Sigmoid colon (tissue), 4 donors: ENCODE results near the gene PARP2.

Source experiments
- EP300 ChIP-seq, 4 donors: sonication (generic); formaldehyde crosslinking; IDR thresholded peaks; one replicate each; pipeline ENCODE4 v1.6.1; 2017; ENCODE audit warnings: antibody characterized with exemption in 4 of 4
- POLR2A ChIP-seq, 2 donors: fragments of 450-650 bp; IDR thresholded peaks; one replicate each; pipeline ENCODE4 v1.6.1; 2016; ENCODE audit warnings: antibody characterized with exemption in 2 of 2, mild to moderate bottlenecking in 2 of 2, moderate library complexity in 2 of 2
- TF ChIP-seq, protein P1 (sequence below), 4 experiments: fragments of 450-650 bp in 3 of 4; fragments of 200-600 bp in 1 of 4; IDR thresholded peaks; one replicate each; pipeline ENCODE4 v1.5.1; 2016 to 2019; ENCODE audit warnings: antibody characterized with exemption in 4 of 4, mild to moderate bottlenecking in 3 of 4, moderate library complexity in 2 of 4

DNA sequence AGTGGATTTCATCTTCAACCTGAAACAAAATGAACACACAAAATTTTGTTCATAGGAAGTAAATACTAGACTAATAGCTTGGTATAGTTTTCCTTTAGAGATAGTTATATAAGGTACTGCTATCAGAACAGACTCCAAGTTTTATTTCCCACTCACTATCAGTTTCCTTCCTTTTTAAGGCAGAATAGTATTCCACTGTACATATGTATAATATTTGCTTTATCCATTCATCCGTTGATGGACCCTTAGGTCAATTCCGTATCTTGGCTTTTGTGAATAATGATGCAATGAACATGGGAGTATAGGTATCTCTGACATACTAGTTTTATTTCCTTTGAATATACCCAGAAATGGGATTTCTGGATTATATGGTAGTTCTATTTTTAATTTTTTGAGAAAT, 14.1 kb upstream of the PARP2 start:
- no peak for TF ChIP-seq POLR2A (IDR thresholded peaks at IDR 0.05)
- TF ChIP-seq, protein P1, sequence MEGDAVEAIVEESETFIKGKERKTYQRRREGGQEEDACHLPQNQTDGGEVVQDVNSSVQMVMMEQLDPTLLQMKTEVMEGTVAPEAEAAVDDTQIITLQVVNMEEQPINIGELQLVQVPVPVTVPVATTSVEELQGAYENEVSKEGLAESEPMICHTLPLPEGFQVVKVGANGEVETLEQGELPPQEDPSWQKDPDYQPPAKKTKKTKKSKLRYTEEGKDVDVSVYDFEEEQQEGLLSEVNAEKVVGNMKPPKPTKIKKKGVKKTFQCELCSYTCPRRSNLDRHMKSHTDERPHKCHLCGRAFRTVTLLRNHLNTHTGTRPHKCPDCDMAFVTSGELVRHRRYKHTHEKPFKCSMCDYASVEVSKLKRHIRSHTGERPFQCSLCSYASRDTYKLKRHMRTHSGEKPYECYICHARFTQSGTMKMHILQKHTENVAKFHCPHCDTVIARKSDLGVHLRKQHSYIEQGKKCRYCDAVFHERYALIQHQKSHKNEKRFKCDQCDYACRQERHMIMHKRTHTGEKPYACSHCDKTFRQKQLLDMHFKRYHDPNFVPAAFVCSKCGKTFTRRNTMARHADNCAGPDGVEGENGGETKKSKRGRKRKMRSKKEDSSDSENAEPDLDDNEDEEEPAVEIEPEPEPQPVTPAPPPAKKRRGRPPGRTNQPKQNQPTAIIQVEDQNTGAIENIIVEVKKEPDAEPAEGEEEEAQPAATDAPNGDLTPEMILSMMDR (IDR thresholded peaks at IDR 0.05): no peak
- TF ChIP-seq EP300 (IDR thresholded peaks at IDR 0.05): no peak
